Stomach (tissue), 9 donors: ENCODE results near the gene PLA2G4B. TPM values are rescaled to one million over a fixed set of nuclear protein-coding genes. Genes with fewer than 3 reads are reported as not detected.

ENCODE experiments used
- DNase-seq, 2 donors: peaks; one replicate each; pipeline versions ENCODE4 v3.0.0 to v3.0.0-alpha.2; 2013 to 2019
- H3K27ac ChIP-seq, 5 donors: fragments of 200-600 bp in 4 of 5; sonication (generic) in 4 of 5; one replicate each; pipeline ENCODE4 v1.5.1; 2013 to 2019; ENCODE audit warnings: mild to moderate bottlenecking in 1 of 5, moderate library complexity in 1 of 5
- H3K27me3 ChIP-seq, 3 donors: fragments of 200-600 bp; sonication (generic); one replicate each; pipeline ENCODE4 v1.5.1; 2017 to 2019; ENCODE audit warnings: mixed run types in 1 of 3
- H3K36me3 ChIP-seq, 4 donors: fragments of 200-600 bp; sonication (generic); 1 replicate in 3 of 4; 2 replicates in 1 of 4; pipeline ENCODE4 v1.5.1; 2016 to 2019
- H3K4me1 ChIP-seq, 4 donors: fragments of 200-600 bp; sonication (generic); one replicate each; pipeline ENCODE4 v1.5.1; 2016 to 2019
- H3K4me3 ChIP-seq, 4 donors: fragments of 200-600 bp; sonication (generic) in 3 of 4; one replicate each; pipeline ENCODE4 v1.5.1; 2016 to 2019; ENCODE audit warnings: mild to moderate bottlenecking in 1 of 4
- H3K9me3 ChIP-seq, 4 donors: fragments of 200-600 bp; sonication (generic); one replicate each; pipeline ENCODE4 v1.5.1; 2016 to 2019
- EP300 ChIP-seq: sonication (generic); formaldehyde crosslinking; IDR thresholded peaks from one replicate; pipeline ENCODE4 v1.6.1; 2017; ENCODE audit warnings: antibody characterized with exemption
- POLR2A ChIP-seq, 4 donors: fragments of 450-650 bp; IDR thresholded peaks; one replicate each; pipeline ENCODE4 v1.6.1; 2016; ENCODE audit warnings: antibody characterized with exemption in 4 of 4, control low read depth in 2 of 4, mild to moderate bottlenecking in 1 of 4, moderate library complexity in 1 of 4
- POLR2AphosphoS5 ChIP-seq, 3 donors: sonication (generic); formaldehyde crosslinking; IDR thresholded peaks; one replicate each; pipeline ENCODE4 v1.6.1; 2016; ENCODE audit warnings: antibody characterized with exemption in 3 of 3
- WGBS, 5 donors: extraction: QIAGEN DNeasy Blood & Tissue Kit in 3 of 5; methylation state at CpG; one replicate each; pipeline versions ENCODE4 v1.1.5 to v1.1.7; 2013 to 2018; 5-methylcytosine and 5-hydroxymethylcytosine counted together
- intact Hi-C: fragments of 100-400 bp; cut with DNase I; formaldehyde crosslinking; loops from one replicate; pipeline ENCODE4 v1.15.1; 2023; ENCODE audit warnings: low total_unique reads
- polyA plus RNA-seq, 3 donors: library from polyadenylated mRNA; stranded (reverse); fragments of 200-250 nt; gene quantifications; one replicate each; pipeline ENCODE4 v1.2.3, GENCODE V29; 2013
- total RNA-seq, 5 donors: library from RNA; depleted of rRNA; stranded (reverse); fragments of >200 nt; gene quantifications; one replicate each; pipeline versions ENCODE4 v1.1.0 to v1.2.3, GENCODE V29; 2014 to 2016
- TF ChIP-seq, protein P1 (sequence below), 7 experiments: fragments of 450-650 bp in 4 of 7; fragments of 200-600 bp in 3 of 7; sonication (generic) in 3 of 7; IDR thresholded peaks; one replicate each; pipeline ENCODE4 v1.5.1; 2016 to 2019; ENCODE audit warnings: antibody characterized with exemption in 7 of 7, control low read depth in 2 of 7, mild to moderate bottlenecking in 1 of 7
- donor health status: healthy with polysubstance abuse.
- donor health status: Bipolar disorder and iron deficiency.
- donor health status: healthy.

The PLA2G4B gene
- total and polyA plus RNA-seq, 8 donors, result 2.6 to 71.2 (median 14.0) TPM

GRCh38 chr15:41870689-41871081 lies 32.0 kb downstream of the PLA2G4B start:
- no peak overlapping the region for H3K4me3 ChIP-seq
- 70 to 90% (median 77%) methylated on average over 7 to 9 of the region's 9 CpGs for WGBS, 5 donors
- peak in 1 of 2 donors; percentile 67 for DNase-seq
- no peaks in the 10 kb centered on the region for H3K4me1 ChIP-seq
- no peaks in the 10 kb centered on the region for H3K36me3 ChIP-seq
- TF ChIP-seq POLR2A (IDR thresholded peaks at IDR 0.05) (no peak), EP300 (no peak), POLR2AphosphoS5 (IDR thresholded peaks at IDR 0.05) (no peak)
- TF ChIP-seq, protein P1, sequence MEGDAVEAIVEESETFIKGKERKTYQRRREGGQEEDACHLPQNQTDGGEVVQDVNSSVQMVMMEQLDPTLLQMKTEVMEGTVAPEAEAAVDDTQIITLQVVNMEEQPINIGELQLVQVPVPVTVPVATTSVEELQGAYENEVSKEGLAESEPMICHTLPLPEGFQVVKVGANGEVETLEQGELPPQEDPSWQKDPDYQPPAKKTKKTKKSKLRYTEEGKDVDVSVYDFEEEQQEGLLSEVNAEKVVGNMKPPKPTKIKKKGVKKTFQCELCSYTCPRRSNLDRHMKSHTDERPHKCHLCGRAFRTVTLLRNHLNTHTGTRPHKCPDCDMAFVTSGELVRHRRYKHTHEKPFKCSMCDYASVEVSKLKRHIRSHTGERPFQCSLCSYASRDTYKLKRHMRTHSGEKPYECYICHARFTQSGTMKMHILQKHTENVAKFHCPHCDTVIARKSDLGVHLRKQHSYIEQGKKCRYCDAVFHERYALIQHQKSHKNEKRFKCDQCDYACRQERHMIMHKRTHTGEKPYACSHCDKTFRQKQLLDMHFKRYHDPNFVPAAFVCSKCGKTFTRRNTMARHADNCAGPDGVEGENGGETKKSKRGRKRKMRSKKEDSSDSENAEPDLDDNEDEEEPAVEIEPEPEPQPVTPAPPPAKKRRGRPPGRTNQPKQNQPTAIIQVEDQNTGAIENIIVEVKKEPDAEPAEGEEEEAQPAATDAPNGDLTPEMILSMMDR (IDR thresholded peaks at IDR 0.05), result no peak
- intact Hi-C loops, result no loop called here
- no peaks in the 10 kb centered on the region for H3K27me3 ChIP-seq
- no peaks in the 10 kb centered on the region for H3K9me3 ChIP-seq
- no peak overlapping the region for H3K27ac ChIP-seq

GRCh38 chr15:41871175-41871905 lies 32.7 kb downstream of the PLA2G4B start:
- no peak for TF ChIP-seq POLR2AphosphoS5 (IDR thresholded peaks at IDR 0.05)
- no peak for TF ChIP-seq POLR2A (IDR thresholded peaks at IDR 0.05)
- no peak for TF ChIP-seq EP300
- TF ChIP-seq, protein P1 (IDR thresholded peaks at IDR 0.05), result no peak
- Histone ChIP-seq H3K4me1 (peaks cover 0 to 1% (median 0%) of the 10 kb centered on the region in 4 donors), H3K9me3 (no peaks in the 10 kb centered on the region), H3K36me3 (no peaks in the 10 kb centered on the region), H3K27ac (no peak overlapping the region), H3K27me3 (no peaks in the 10 kb centered on the region), H3K4me3 (no peak overlapping the region)
- no peak for DNase-seq
- WGBS, 5 donors, result 90 to 93% (median 92%) methylated on average over 19 of the region's 19 CpGs
- intact Hi-C loops, result no loop called here

- Histone ChIP-seq H3K36me3 (no peaks in the 10 kb centered on the region), H3K4me1 (peaks cover 0 to 9% (median 0%) of the 10 kb centered on the region in 4 donors), H3K27me3 (no peaks in the 10 kb centered on the region), H3K9me3 (no peaks in the 10 kb centered on the region), H3K4me3 (no peak overlapping the region), H3K27ac (no peak overlapping the region)
- TF ChIP-seq EP300 (no peak), POLR2A (IDR thresholded peaks at IDR 0.05) (no peak), POLR2AphosphoS5 (IDR thresholded peaks at IDR 0.05) (no peak)
- TF ChIP-seq, protein P1 (IDR thresholded peaks at IDR 0.05), result no peak
- WGBS, 5 donors, result 93 to 96% (median 93%) methylated on average over 7 to 9 of the region's 9 CpGs
- intact Hi-C loops, result no loop called here
- DNase-seq, result no peak
Measured at GRCh38 chr15:41872166-41872747, 33.6 kb downstream of the PLA2G4B start.

DNA sequence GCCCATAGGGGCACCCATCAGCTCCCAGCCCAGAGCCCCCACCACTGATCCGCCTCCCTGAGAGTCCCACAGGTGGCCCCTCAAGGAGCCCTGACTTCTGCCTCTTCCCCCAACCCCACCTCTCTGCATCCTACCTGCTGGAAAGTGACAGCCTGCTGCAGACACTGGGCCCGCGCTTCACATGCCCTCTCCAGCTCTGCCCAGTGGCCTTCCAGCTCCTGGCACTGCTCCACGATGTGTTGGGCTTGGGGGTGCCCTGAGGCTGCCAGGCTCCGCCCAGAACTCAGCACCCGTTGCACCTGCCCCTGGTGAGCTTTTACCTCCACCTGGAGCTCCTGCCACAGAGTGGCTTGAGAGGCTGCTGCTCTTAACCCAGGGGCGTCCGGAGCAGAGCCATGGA lies 35.1 kb downstream of the PLA2G4B start:
- H3K27me3 ChIP-seq, result no peaks in the 10 kb centered on the region
- no peak for TF ChIP-seq POLR2A (IDR thresholded peaks at IDR 0.05)
- TF ChIP-seq POLR2AphosphoS5 (IDR thresholded peaks at IDR 0.05), result no peak
- TF ChIP-seq, protein P1 (IDR thresholded peaks at IDR 0.05), result no peak
- TF ChIP-seq EP300, result no peak
- H3K27ac ChIP-seq, result no peak overlapping the region
- WGBS, 5 donors, result 78 to 87% (median 82%) methylated on average over 6 to 8 of the region's 8 CpGs
- no peak for DNase-seq
- no peaks in the 10 kb centered on the region for H3K36me3 ChIP-seq
- H3K4me3 ChIP-seq, result no peak overlapping the region
- peaks cover 0 to 14% (median 0%) of the 10 kb centered on the region in 4 donors for H3K4me1 ChIP-seq
- intact Hi-C loops, result no loop called here
- H3K9me3 ChIP-seq, result no peaks in the 10 kb centered on the region
